ENCODE measurements around the gene DCP1B. TPM values are rescaled to one million over a fixed set of nuclear protein-coding genes. Genes with fewer than 3 reads are reported as not detected.

The DCP1B gene
- total and polyA plus RNA-seq, 2 of the 4 experiments (the other 2 are of a cell fraction): 13.3 to 19.7 TPM

GRCh38 chr12:1989111-1989510 lies 15.1 kb downstream of the DCP1B start:
- ATAC-seq (ENCODE audit: low read depth): no peak
- BruUV-seq (replicated peaks): no TSS peak
- TF ChIP-seq RCOR1 (IDR thresholded peaks at IDR 0.05; ENCODE audit: insufficient replicate concordance, low read length) (no peak), CTCF (conservative IDR thresholded peaks at IDR 0.05; ENCODE audit: low read depth, low read length) (no peak), SMC3 (IDR thresholded peaks at IDR 0.05; ENCODE audit: low read depth, low read length) (no peak), POLR2A (IDR thresholded peaks at IDR 0.05; ENCODE audit: low read depth, low read length) (no peak), RAD21 (IDR thresholded peaks at IDR 0.05; ENCODE audit: low read length) (no peak), MXI1 (IDR thresholded peaks at IDR 0.05; ENCODE audit: borderline replicate concordance, low read depth, low read length) (no peak), CHD1 (IDR thresholded peaks at IDR 0.05; ENCODE audit: low read depth, low read length) (no peak)
- TF ChIP-seq, protein P1, sequence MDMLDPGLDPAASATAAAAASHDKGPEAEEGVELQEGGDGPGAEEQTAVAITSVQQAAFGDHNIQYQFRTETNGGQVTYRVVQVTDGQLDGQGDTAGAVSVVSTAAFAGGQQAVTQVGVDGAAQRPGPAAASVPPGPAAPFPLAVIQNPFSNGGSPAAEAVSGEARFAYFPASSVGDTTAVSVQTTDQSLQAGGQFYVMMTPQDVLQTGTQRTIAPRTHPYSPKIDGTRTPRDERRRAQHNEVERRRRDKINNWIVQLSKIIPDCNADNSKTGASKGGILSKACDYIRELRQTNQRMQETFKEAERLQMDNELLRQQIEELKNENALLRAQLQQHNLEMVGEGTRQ (IDR thresholded peaks at IDR 0.05; ENCODE audit: low read depth, low read length): no peak

More at GRCh38 chr12:1989111-1989510, 15.1 kb downstream of the DCP1B start:
- Histone ChIP-seq H3K9me1 (ENCODE audit: insufficient read depth, low read length) (peaks cover 8% of the 10 kb centered on the region), H3K14ac (replicated peaks; ENCODE audit: low read depth, low read length) (no peak overlapping the region), H4K5ac (ENCODE audit: low read depth, low read length) (no peak overlapping the region), H3K36me3 (ENCODE audit: control insufficient read depth, insufficient read depth, low read length) (peaks cover 27% of the 10 kb centered on the region), H3K4me1 (ENCODE audit: control insufficient read depth, insufficient read depth, low read length) (peaks cover 3% of the 10 kb centered on the region), H3K4me2 (ENCODE audit: low read depth, low read length) (no peak overlapping the region), H3K56ac (ENCODE audit: extremely low read depth, insufficient read depth, low read length) (no peak overlapping the region), H2BK5ac (ENCODE audit: low read depth, low read length, poor library complexity, severe bottlenecking) (no peak overlapping the region), H4K8ac (ENCODE audit: low read depth in 2 of 2, low read length in 2 of 2) (no peak overlapping the region), H3K27me3 (ENCODE audit: control insufficient read depth, insufficient read depth, low read length) (no peaks in the 10 kb centered on the region), H3K79me1 (ENCODE audit: low read depth in 1 of 2, low read length in 2 of 2) (peaks cover 23 to 38% of the 10 kb centered on the region in 2 experiments), H2BK20ac (ENCODE audit: low read depth, low read length) (no peak overlapping the region), H3K18ac (ENCODE audit: low read depth, low read length) (no peak overlapping the region), H2AK9ac (replicated peaks; ENCODE audit: low read depth, low read length, poor library complexity) (no peak overlapping the region), H2AK5ac (ENCODE audit: low read depth, low read length) (no peak overlapping the region), H3K27ac (ENCODE audit: insufficient read depth, low read length) (no peak overlapping the region), H3K9ac (ENCODE audit: low read depth, low read length) (no peak overlapping the region), H4K91ac (ENCODE audit: insufficient read depth, low read depth, low read length) (no peak overlapping the region), H4K20me1 (ENCODE audit: insufficient read depth, low read length) (peaks cover 5% of the 10 kb centered on the region; the same call in 1 of the 2 replicates), H3K9me3 (ENCODE audit: control insufficient read depth, insufficient read depth, low read length) (peaks cover 15% of the 10 kb centered on the region), H3K4ac (ENCODE audit: low read depth, low read length) (no peak overlapping the region), H3K4me3 (ENCODE audit: insufficient read depth, low read depth, low read length) (no peak overlapping the region), H3K23ac (ENCODE audit: low read depth, low read length) (no peak overlapping the region), H2BK15ac (ENCODE audit: low read depth, low read length) (no peak overlapping the region), H2AFZ (replicated peaks; ENCODE audit: low read length, poor library complexity) (no peak overlapping the region), H2BK120ac (ENCODE audit: low read depth, low read length) (no peak overlapping the region)
- ChIA-PET CTCF (no interaction called here), POLR2A (ENCODE audit: unreplicated experiment) (no interaction called here)
- intact Hi-C loops (cut with micrococcal nuclease) (no loop called here), dilution Hi-C loops (cut with HindIII; ENCODE audit: low sequenced_read_pairs, unreplicated experiment) (no loop called here), in situ Hi-C loops (cut with MboI; ENCODE audit: low sequenced_read_pairs) (no loop called here)
- DNase-seq: no peak
- WGBS, 2 experiments (ENCODE audit: extremely low coverage in 2 of 2, insufficient read length in 1 of 2): 100% methylated on average over 1 of the region's 4 CpGs; no CpG with 5 or more reads in 1 of the 2 experiments
